DND-41 (cell line): ENCODE data around the gene DDR1.

ENCODE experiments used
- ATAC-seq: fragments of 200-7000 bp; cut with Tn5 transposase; 3 replicates; pipeline ENCODE4 v1.9.1; 2021; ENCODE audit warnings: low read depth; ENCODE audit not compliant: insufficient read depth
- DNase-seq: peaks from one replicate; pipeline ENCODE4 v3.0.0-alpha.2; 2020
- H2AFZ ChIP-seq: 2 replicates; pipeline ENCODE4 v1.6.0; 2012; ENCODE audit warnings: low read depth, low read length
- H3K27ac ChIP-seq: 2 replicates; pipeline ENCODE4 v1.5.1; 2012; ENCODE audit warnings: low read length, inconsistent platforms
- H3K27me3 ChIP-seq: fragments of 200-600 bp; sonication (generic); 2 replicates; pipeline ENCODE4 v1.6.0; 2012; ENCODE audit warnings: low read length, mild to moderate bottlenecking, inconsistent platforms; ENCODE audit not compliant: insufficient read depth, poor library complexity
- H3K36me3 ChIP-seq: 2 replicates; pipeline ENCODE4 v1.5.1; 2012; ENCODE audit warnings: low read length, inconsistent platforms; ENCODE audit not compliant: insufficient read depth
- H3K4me1 ChIP-seq: 2 replicates; pipeline ENCODE4 v1.5.1; 2012; ENCODE audit warnings: mild to moderate bottlenecking, low read length; ENCODE audit not compliant: insufficient read depth
- H3K4me2 ChIP-seq: 2 replicates; pipeline ENCODE4 v1.6.0; 2012; ENCODE audit warnings: mild to moderate bottlenecking, moderate library complexity, low read length, inconsistent platforms; ENCODE audit not compliant: insufficient read depth
- H3K4me3 ChIP-seq, 2 experiments: fragments of 200-600 bp in 1 of 2; shearing (Covaris generic) in 1 of 2; 2 replicates each; pipeline ENCODE4 v1.5.1; 2012 to 2016; ENCODE audit warnings: inconsistent platforms in 2 of 2, low read length in 2 of 2, mild to moderate bottlenecking in 2 of 2, low read depth in 1 of 2, moderate library complexity in 1 of 2
- H3K79me2 ChIP-seq: 2 replicates; pipeline ENCODE4 v1.6.0; 2012; ENCODE audit warnings: low read length, inconsistent platforms; ENCODE audit not compliant: insufficient read depth
- H3K9ac ChIP-seq: 2 replicates; pipeline ENCODE4 v1.6.0; 2012; ENCODE audit warnings: low read depth, mild to moderate bottlenecking, inconsistent platforms, low read length, moderate library complexity
- H3K9me3 ChIP-seq: 2 replicates; pipeline ENCODE4 v1.5.1; 2012; ENCODE audit warnings: low read length, moderate library complexity, mild to moderate bottlenecking, inconsistent platforms; ENCODE audit not compliant: insufficient read depth, severe bottlenecking
- H4K20me1 ChIP-seq: 2 replicates; pipeline ENCODE4 v1.6.0; 2012; ENCODE audit warnings: low read length; ENCODE audit not compliant: insufficient read depth
- CTCF ChIP-seq: IDR thresholded peaks from 2 replicates; pipeline ENCODE4 v1.5.1; 2012; ENCODE audit warnings: borderline replicate concordance, low read length, moderate library complexity, mild to moderate bottlenecking; ENCODE audit not compliant: poor library complexity, severe bottlenecking; ENCODE audit errors: extremely low read depth
- EZH2 ChIP-seq: IDR thresholded peaks from 3 replicates; pipeline ENCODE4 v1.6.1; 2012; ENCODE audit warnings: borderline replicate concordance, low read depth, mild to moderate bottlenecking, moderate library complexity, low read length, inconsistent platforms; ENCODE audit not compliant: severe bottlenecking

Gene DDR1

GRCh38 chr6:30891450-30891723 is 7.1 kb downstream of the DDR1 start:
- Histone ChIP-seq H3K9ac (no peak overlapping the region), H3K4me1 (peaks cover 11% of the 10 kb centered on the region), H3K9me3 (no peaks in the 10 kb centered on the region), H3K4me3 (no peak overlapping the region), H3K27ac (no peak overlapping the region), H3K36me3 (peaks cover 63% of the 10 kb centered on the region), H4K20me1 (peaks cover 5% of the 10 kb centered on the region; the same call in 1 of the 2 replicates), H3K4me2 (no peak overlapping the region), H2AFZ (no peak overlapping the region), H3K79me2 (peaks cover 18% of the 10 kb centered on the region), H3K27me3 (no peaks in the 10 kb centered on the region)
- ATAC-seq, result no peak
- no peak for TF ChIP-seq EZH2
- TF ChIP-seq CTCF, result no peak
- no peak for DNase-seq

- H3K27me3 ChIP-seq, result no peaks in the 10 kb centered on the region
- no peak overlapping the region for H3K27ac ChIP-seq
- no peak overlapping the region for H2AFZ ChIP-seq
- H3K79me2 ChIP-seq, result peaks cover 12% of the 10 kb centered on the region
- H3K4me3 ChIP-seq, result no peak overlapping the region
- no peaks in the 10 kb centered on the region for H3K9me3 ChIP-seq
- H3K4me2 ChIP-seq, result no peak overlapping the region
- ATAC-seq (no peak), DNase-seq (no peak)
- no peak overlapping the region for H3K9ac ChIP-seq
- TF ChIP-seq EZH2 (no peak), CTCF (no peak)
- peaks cover 5% of the 10 kb centered on the region; the same call in 1 of the 2 replicates for H4K20me1 ChIP-seq
- H3K4me1 ChIP-seq, result 0 out of 2 replicates have a peak, but pooled peaks cover 5% of the 10 kb centered on the region
- peaks cover 68% of the 10 kb centered on the region for H3K36me3 ChIP-seq
Measured at GRCh38 chr6:30891816-30892538, 7.7 kb downstream of the DDR1 start.

- no peak for ATAC-seq
- Histone ChIP-seq H3K27ac (no peak overlapping the region), H4K20me1 (peaks cover 5% of the 10 kb centered on the region; the same call in 1 of the 2 replicates), H3K4me2 (no peak overlapping the region), H3K9ac (no peak overlapping the region), H3K9me3 (no peaks in the 10 kb centered on the region), H3K36me3 (peaks cover 78% of the 10 kb centered on the region), H3K27me3 (no peaks in the 10 kb centered on the region), H3K79me2 (peaks cover 4% of the 10 kb centered on the region; the same call in 1 of the 2 replicates), H3K4me1 (0 out of 2 replicates have a peak, but pooled peaks cover 4% of the 10 kb centered on the region), H3K4me3 (no peak overlapping the region), H2AFZ (no peak overlapping the region)
- TF ChIP-seq EZH2, result no peak
- peak; percentile 36 for TF ChIP-seq CTCF
- DNase-seq, result no peak
Measured at GRCh38 chr6:30893001-30893591, 8.8 kb downstream of the DDR1 start.

- peaks cover 83% of the 10 kb centered on the region for H3K36me3 ChIP-seq
- no peak overlapping the region for H2AFZ ChIP-seq
- H3K27me3 ChIP-seq, result no peaks in the 10 kb centered on the region
- 0 out of 2 replicates have a peak, but pooled peaks cover 4% of the 10 kb centered on the region for H3K4me1 ChIP-seq
- no peak overlapping the region for H3K27ac ChIP-seq
- no peaks in the 10 kb centered on the region for H3K9me3 ChIP-seq
- DNase-seq (no peak), ATAC-seq (no peak)
- no peak overlapping the region for H3K4me3 ChIP-seq
- 0 out of 2 replicates have a peak, but pooled peaks cover 1% of the 10 kb centered on the region for H3K79me2 ChIP-seq
- H3K4me2 ChIP-seq, result no peak overlapping the region
- TF ChIP-seq EZH2 (no peak), CTCF (no peak)
- H3K9ac ChIP-seq, result no peak overlapping the region
- peaks cover 5% of the 10 kb centered on the region; the same call in 1 of the 2 replicates for H4K20me1 ChIP-seq
Measured at GRCh38 chr6:30893666-30894065, 9.3 kb downstream of the DDR1 start.
